GM23338 (cell line): ENCODE data around the gene CACNA1F.

Experiments
- CREB1 ChIP-seq: fragments of 250-450 bp; sonication (Bioruptor Pico); IDR thresholded peaks from 2 replicates; pipeline ENCODE4 v1.5.0; 2020; ENCODE audit warnings: low read depth, mild to moderate bottlenecking, moderate library complexity
- CTCF ChIP-seq, 2 experiments: fragments of 200-600 bp in 1 of 2; sonication (generic) in 1 of 2; conservative IDR thresholded peaks; 2 replicates each; pipeline versions ENCODE4 v1.5.1 to v1.6.1; 2016 to 2017; ENCODE audit warnings: antibody characterized with exemption in 2 of 2, low read depth in 2 of 2, mild to moderate bottlenecking in 2 of 2, moderate library complexity in 1 of 2
- ETS1 ChIP-seq: IDR thresholded peaks from 2 replicates; pipeline ENCODE4 v1.6.1; 2016; ENCODE audit warnings: antibody characterized with exemption
- EZH2 ChIP-seq: fragments of 200-600 bp; sonication (generic); IDR thresholded peaks from one replicate; pipeline ENCODE4 v1.8.0; 2017; ENCODE audit warnings: antibody characterized with exemption, mild to moderate bottlenecking, low read depth; ENCODE audit not compliant: unreplicated experiment
- EZH2phosphoT487 ChIP-seq: fragments of 200-600 bp; sonication (generic); IDR thresholded peaks from one replicate; pipeline ENCODE4 v1.8.1; 2018; ENCODE audit warnings: antibody characterized with exemption; ENCODE audit not compliant: unreplicated experiment
- JUNB ChIP-seq: IDR thresholded peaks from one replicate; pipeline ENCODE4 v1.6.1; 2016; ENCODE audit warnings: antibody characterized with exemption; ENCODE audit not compliant: unreplicated experiment
- POLR2AphosphoS5 ChIP-seq: IDR thresholded peaks from 2 replicates; pipeline ENCODE4 v1.6.1; 2016; ENCODE audit warnings: antibody characterized with exemption, low read depth
- REST ChIP-seq: IDR thresholded peaks from one replicate; pipeline ENCODE4 v1.6.1; 2018; ENCODE audit warnings: antibody characterized with exemption; ENCODE audit not compliant: unreplicated experiment
- STAT1 ChIP-seq: IDR thresholded peaks from one replicate; pipeline ENCODE4 v1.6.1; 2016; ENCODE audit warnings: antibody characterized with exemption; ENCODE audit not compliant: unreplicated experiment
- ZNF114 ChIP-seq: fragments of 250-450 bp; sonication (Bioruptor Pico); IDR thresholded peaks from 2 replicates; pipeline ENCODE4 v1.5.0; 2020; ENCODE audit warnings: mild to moderate bottlenecking, moderate library complexity
- ZNF331 ChIP-seq: fragments of 250-450 bp; sonication (Bioruptor Pico); IDR thresholded peaks from 2 replicates; pipeline ENCODE4 v1.5.0; 2020; ENCODE audit warnings: low read depth, mild to moderate bottlenecking, moderate library complexity

GRCh38 chrX:49209434-49210251 is 23.5 kb downstream of the CACNA1F start:
- TF ChIP-seq JUNB: no peak
- peak; percentile 20 to 48; a peak in 3 of 4 replicates for TF ChIP-seq CTCF (conservative IDR thresholded peaks at IDR 0.05; ENCODE audit: low read depth in 2 of 2)
- TF ChIP-seq ZNF331: no peak
- no peak for TF ChIP-seq POLR2AphosphoS5
- no peak for TF ChIP-seq REST
- TF ChIP-seq ZNF114 (CRISPR knock-in tag): no peak
- TF ChIP-seq EZH2: no peak
- no peak for TF ChIP-seq STAT1
- TF ChIP-seq EZH2phosphoT487: no peak
- TF ChIP-seq CREB1 (CRISPR knock-in tag): no peak
- no peak for TF ChIP-seq ETS1
